ENCODE data around the gene RASD1.

GRCh38 chr17:17527534-17527933 is 31.3 kb upstream of the RASD1 start:
- TF ChIP-seq CTCF (IDR thresholded peaks at IDR 0.05) (no peak), POLR2A (IDR thresholded peaks at IDR 0.05) (no peak)

Measured in lower leg skin (tissue), 3 donors.